ENCODE data around the gene ZG16B.

The ZG16B gene

DNA sequence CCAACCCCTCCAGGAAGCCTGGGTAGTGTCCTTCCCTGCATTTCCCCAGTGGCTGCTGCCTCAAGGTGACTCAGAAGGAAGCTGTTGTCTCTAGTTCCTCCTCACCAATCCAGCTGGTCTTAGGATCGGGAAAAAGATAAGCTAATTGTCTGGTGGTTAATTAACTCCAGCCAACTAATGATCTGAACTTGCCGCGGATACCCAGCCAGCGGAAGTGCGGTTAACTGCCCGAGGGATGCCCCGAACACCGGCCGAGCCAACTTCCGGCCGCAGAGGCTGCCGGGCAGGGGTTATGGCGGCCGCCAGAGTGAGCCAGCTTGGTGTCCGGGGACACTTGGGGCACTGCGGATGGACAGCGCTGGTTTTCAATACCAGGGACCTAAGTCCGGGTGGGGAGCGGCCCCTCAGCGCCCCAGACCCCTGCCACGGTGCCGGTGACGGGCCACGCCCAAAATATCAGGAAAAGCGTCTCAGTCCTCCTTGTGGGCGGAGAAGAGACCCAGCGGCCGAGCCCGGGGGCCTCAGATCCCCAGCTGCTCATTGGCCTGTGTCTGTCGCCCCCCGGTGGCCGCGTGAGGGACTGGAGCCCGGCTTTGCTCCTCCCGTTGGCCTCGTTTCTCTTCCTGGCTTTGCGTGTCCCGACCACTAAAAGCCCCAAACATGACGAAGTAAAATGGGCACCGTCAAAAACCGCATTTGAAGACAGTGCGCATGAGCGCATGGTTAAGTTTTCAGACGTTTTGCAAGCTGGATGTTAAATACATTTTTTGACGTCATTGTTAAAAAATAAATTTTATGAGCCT is 38.1 kb downstream of the ZG16B start:
- peak; percentile 89 for DNase-seq (ENCODE audit: low spot score)

DNA sequence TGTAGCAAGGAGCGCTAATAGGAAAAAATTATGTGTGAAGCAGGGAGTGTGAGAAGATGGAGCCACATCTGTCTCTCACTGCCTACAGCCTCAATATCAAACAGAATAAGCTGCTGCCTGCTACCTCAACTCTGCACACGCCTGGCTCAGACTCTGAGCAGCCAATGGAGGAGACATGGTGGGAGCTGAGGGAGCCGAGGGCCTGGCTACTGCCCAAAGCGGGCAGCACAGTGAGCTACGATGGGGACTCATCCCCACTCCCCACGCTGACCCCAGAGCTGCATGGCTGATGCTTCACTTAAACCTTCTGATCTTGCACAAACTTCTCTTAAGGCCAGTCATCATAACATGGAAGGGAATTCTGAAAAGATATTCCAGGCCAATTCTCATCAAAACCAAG is 41.8 kb downstream of the ZG16B start:
- no peak for DNase-seq (ENCODE audit: low spot score)

DNA sequence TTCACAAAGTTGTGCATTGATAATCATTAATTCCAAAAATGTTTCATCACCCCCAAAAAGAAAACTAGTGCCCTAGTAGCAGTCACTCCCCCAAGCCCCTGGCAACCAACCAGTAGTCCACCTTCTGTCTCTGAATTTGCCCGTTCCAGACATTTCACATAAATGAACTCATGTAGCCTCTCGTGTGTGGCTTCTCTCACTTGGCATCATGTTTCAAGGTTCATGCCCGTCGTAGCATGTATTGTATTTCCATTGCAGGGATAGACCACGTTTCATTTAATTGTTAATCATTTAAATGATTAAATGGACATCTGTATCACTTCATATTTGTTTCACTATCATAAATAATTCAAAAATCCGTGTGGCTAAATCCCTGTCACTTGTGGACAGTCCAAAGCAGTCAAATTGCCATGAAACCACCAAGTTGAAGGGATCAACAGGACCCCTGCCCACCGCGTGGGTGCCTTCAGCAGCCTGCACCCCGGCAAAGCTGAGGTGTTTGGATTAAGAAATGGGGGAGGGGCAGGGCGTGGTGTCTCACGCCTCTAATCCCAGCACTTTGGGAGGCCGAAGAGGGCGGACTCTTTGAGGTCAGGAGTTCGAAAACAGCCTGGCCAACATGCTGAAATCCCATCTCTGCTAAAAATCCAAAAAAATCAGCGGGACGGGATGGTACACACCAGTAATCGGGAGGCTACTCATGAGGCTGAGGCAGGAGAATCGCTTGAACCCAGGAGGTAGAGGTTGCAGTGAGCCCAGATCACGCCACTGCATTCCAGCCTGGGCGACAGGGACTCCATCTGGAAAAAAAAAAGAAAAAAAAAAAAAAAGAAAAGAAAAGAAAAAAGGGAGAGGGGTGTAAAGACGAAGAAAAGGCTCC is 44.2 kb downstream of the ZG16B start:
- no peak for DNase-seq (ENCODE audit: low spot score)

DNA sequence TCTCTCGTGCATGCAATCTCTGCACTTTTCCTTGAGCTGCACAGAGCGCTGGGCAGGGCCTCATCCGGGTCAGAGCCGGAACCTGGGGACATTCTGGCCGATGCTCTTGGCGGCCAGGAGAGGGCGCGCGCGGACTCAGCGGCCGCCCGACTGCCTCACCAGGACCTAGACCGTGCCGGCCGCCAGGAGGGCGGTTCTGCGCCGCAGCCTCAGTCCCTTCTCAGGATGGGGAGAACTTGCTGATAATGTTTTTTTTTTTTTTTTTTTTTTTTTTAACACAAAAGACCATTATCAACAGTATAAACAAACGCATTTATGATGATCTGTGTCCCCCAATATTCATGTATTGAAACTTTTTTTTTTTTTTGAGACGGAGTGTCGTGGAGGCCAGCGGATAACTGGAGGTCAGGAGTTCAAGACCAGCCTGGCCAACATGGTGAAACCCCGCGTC is 44.8 kb downstream of the ZG16B start:
- peak; percentile 71 for DNase-seq (ENCODE audit: low spot score)

- no peak for DNase-seq (ENCODE audit: low spot score)
These were observed 49.9 kb downstream of the ZG16B start for GRCh38 chr16:2879854-2880508.
